GM12892 (cell line): ENCODE results near the gene KITLG.

Experiments
- POLR2A ChIP-seq: IDR thresholded peaks from 2 replicates; pipeline ENCODE4 v1.6.1; 2011; ENCODE audit warnings: low read depth, low read length, control low read depth
- POLR2AphosphoS5 ChIP-seq: IDR thresholded peaks from 2 replicates; pipeline ENCODE4 v1.6.1; 2011; ENCODE audit warnings: low read depth, low read length, control low read depth

GRCh38 chr12:88469154-88469553 lies 111.1 kb downstream of the KITLG start:
- TF ChIP-seq POLR2A: no peak
- TF ChIP-seq POLR2AphosphoS5: no peak
